ENCODE data around the gene PLA2G7. TPM values are rescaled to one million over a fixed set of nuclear protein-coding genes. Genes with fewer than 3 reads are reported as not detected.
"Not testable (repeated sequence)": the region's sequence is repeated elsewhere in the genome, so short reads cannot be mapped to it uniquely, and the experiment has no call there.

The PLA2G7 gene
- not detected for total RNA-seq

GRCh38 chr6:46734867-46735719 lies at the start of gene PLA2G7:
Gene PLA2G7, minus strand, starts transcription at chr6:46735375. Its CDS starts 12,484 bp downstream, at chr6:46722891.
- no peak within 1 kb of the TSS for H3K4me3 Mint-ChIP-seq
- CTCF ChIA-PET = no interaction called here

GRCh38 chr6:46784535-46784934 lies 49.4 kb upstream of the PLA2G7 start:
- ATAC-seq (no peak), DNase-seq (no peak)
- Mint-ChIP-seq H3K9me3 (ENCODE audit: low read depth) (no peaks in the 10 kb centered on the region), H3K36me3 (no peaks in the 10 kb centered on the region), H3K27ac (no peak overlapping the region), H3K4me1 (no peaks in the 10 kb centered on the region), H3K27me3 (no peaks in the 10 kb centered on the region), H3K4me3 (no peak overlapping the region)
- CTCF ChIA-PET = no interaction called here

More at GRCh38 chr6:46734867-46735719, at the start of gene PLA2G7:
- Mint-ChIP-seq H3K27me3 (peaks cover 68% of the 10 kb centered on the region), H3K9me3 (ENCODE audit: low read depth) (no peaks in the 10 kb centered on the region), H3K27ac (no peak within 1 kb of the TSS), H3K36me3 (peaks cover 3% of the 10 kb centered on the region), H3K4me1 (peaks cover 3% of the 10 kb centered on the region)
- DNase-seq (no peak), ATAC-seq (no peak)

- no peaks in the 10 kb centered on the region for H3K36me3 Mint-ChIP-seq
- H3K9me3 Mint-ChIP-seq (ENCODE audit: low read depth) = no peaks in the 10 kb centered on the region
- ATAC-seq = no peak
- no peak for DNase-seq
- no peak overlapping the region for H3K27ac Mint-ChIP-seq
- CTCF ChIA-PET = no interaction called here
- H3K27me3 Mint-ChIP-seq = no peaks in the 10 kb centered on the region
- H3K4me1 Mint-ChIP-seq = no peaks in the 10 kb centered on the region
- no peak overlapping the region for H3K4me3 Mint-ChIP-seq
These were observed 46.6 kb upstream of the PLA2G7 start for GRCh38 chr6:46781478-46782378.

- H3K27me3 Mint-ChIP-seq = no peaks in the 10 kb centered on the region
- H3K27ac Mint-ChIP-seq = no peak overlapping the region
- H3K4me3 Mint-ChIP-seq = no peak overlapping the region
- CTCF ChIA-PET = interaction anchor here (0.9 to 1.4 kb wide), 2 partner anchors 10 to 17 kb away, joined by 3 to 5 read pairs; no protein-coding TSS in a partner anchor
- no peak for ATAC-seq
- H3K36me3 Mint-ChIP-seq = no peaks in the 10 kb centered on the region
- DNase-seq = no peak
- H3K9me3 Mint-ChIP-seq (ENCODE audit: low read depth) = no peaks in the 10 kb centered on the region
- no peaks in the 10 kb centered on the region for H3K4me1 Mint-ChIP-seq
These were observed 42.5 kb upstream of the PLA2G7 start for GRCh38 chr6:46777476-46778346.

- CTCF ChIA-PET = no interaction called here
- no peaks in the 10 kb centered on the region for H3K27me3 Mint-ChIP-seq
- no peak for DNase-seq
- H3K27ac Mint-ChIP-seq = no peak overlapping the region
- H3K36me3 Mint-ChIP-seq = no peaks in the 10 kb centered on the region
- H3K4me1 Mint-ChIP-seq = no peaks in the 10 kb centered on the region
- no peak overlapping the region for H3K4me3 Mint-ChIP-seq
- no peak for ATAC-seq
- H3K9me3 Mint-ChIP-seq (ENCODE audit: low read depth) = no peaks in the 10 kb centered on the region
These were observed 41.0 kb upstream of the PLA2G7 start for GRCh38 chr6:46776070-46776712.

- DNase-seq; H3K4me1 Mint-ChIP-seq; H3K27ac Mint-ChIP-seq; H3K36me3 Mint-ChIP-seq; H3K4me3 Mint-ChIP-seq; CTCF ChIA-PET; ATAC-seq; H3K9me3 Mint-ChIP-seq (ENCODE audit: low read depth); H3K27me3 Mint-ChIP-seq: not testable (repeated sequence)
These were observed 39.6 kb upstream of the PLA2G7 start for GRCh38 chr6:46774736-46775135.

- Mint-ChIP-seq H3K4me1 (no peaks in the 10 kb centered on the region), H3K36me3 (no peaks in the 10 kb centered on the region), H3K27me3 (no peaks in the 10 kb centered on the region), H3K4me3 (no peak overlapping the region), H3K27ac (no peak overlapping the region), H3K9me3 (ENCODE audit: low read depth) (no peaks in the 10 kb centered on the region)
- CTCF ChIA-PET = no interaction called here
- DNase-seq = no peak
- ATAC-seq = no peak
These were observed 38.2 kb upstream of the PLA2G7 start for GRCh38 chr6:46773201-46773855.

GRCh38 chr6:46772762-46773161 lies 37.6 kb upstream of the PLA2G7 start:
- no peak for ATAC-seq
- no peak for DNase-seq
- H3K9me3 Mint-ChIP-seq (ENCODE audit: low read depth) = no peaks in the 10 kb centered on the region
- no peaks in the 10 kb centered on the region for H3K4me1 Mint-ChIP-seq
- no peak overlapping the region for H3K27ac Mint-ChIP-seq
- H3K4me3 Mint-ChIP-seq = no peak overlapping the region
- CTCF ChIA-PET = no interaction called here
- H3K36me3 Mint-ChIP-seq = no peaks in the 10 kb centered on the region
- H3K27me3 Mint-ChIP-seq = no peaks in the 10 kb centered on the region

- no peak overlapping the region for H3K27ac Mint-ChIP-seq
- H3K4me1 Mint-ChIP-seq = no peaks in the 10 kb centered on the region
- no peaks in the 10 kb centered on the region for H3K27me3 Mint-ChIP-seq
- CTCF ChIA-PET = no interaction called here
- no peaks in the 10 kb centered on the region for H3K36me3 Mint-ChIP-seq
- H3K9me3 Mint-ChIP-seq (ENCODE audit: low read depth) = no peaks in the 10 kb centered on the region
- ATAC-seq = no peak
- no peak for DNase-seq
- no peak overlapping the region for H3K4me3 Mint-ChIP-seq
These were observed 36.8 kb upstream of the PLA2G7 start for GRCh38 chr6:46772016-46772415.

GRCh38 chr6:46764961-46765360 lies 29.8 kb upstream of the PLA2G7 start:
- no peak overlapping the region for H3K27ac Mint-ChIP-seq
- no peak overlapping the region for H3K4me3 Mint-ChIP-seq
- ATAC-seq = no peak
- H3K27me3 Mint-ChIP-seq = no peaks in the 10 kb centered on the region
- H3K36me3 Mint-ChIP-seq = no peaks in the 10 kb centered on the region
- H3K4me1 Mint-ChIP-seq = no peaks in the 10 kb centered on the region
- CTCF ChIA-PET = no interaction called here
- no peak for DNase-seq
- H3K9me3 Mint-ChIP-seq (ENCODE audit: low read depth) = no peaks in the 10 kb centered on the region

GRCh38 chr6:46764280-46764679 lies 29.1 kb upstream of the PLA2G7 start:
- H3K9me3 Mint-ChIP-seq (ENCODE audit: low read depth); H3K27ac Mint-ChIP-seq; H3K4me1 Mint-ChIP-seq; H3K27me3 Mint-ChIP-seq; H3K36me3 Mint-ChIP-seq; H3K4me3 Mint-ChIP-seq; CTCF ChIA-PET; DNase-seq; ATAC-seq: not testable (repeated sequence)

GRCh38 chr6:46763466-46763865 lies 28.3 kb upstream of the PLA2G7 start:
- Mint-ChIP-seq H3K4me3 (no peak overlapping the region), H3K9me3 (ENCODE audit: low read depth) (no peaks in the 10 kb centered on the region)
- no peak for ATAC-seq

More at GRCh38 chr6:46763466-46763865, 28.3 kb upstream of the PLA2G7 start:
- CTCF ChIA-PET = no interaction called here
- Mint-ChIP-seq H3K27ac (no peak overlapping the region), H3K27me3 (no peaks in the 10 kb centered on the region), H3K4me1 (no peaks in the 10 kb centered on the region), H3K36me3 (no peaks in the 10 kb centered on the region)
- DNase-seq = no peak

All from activated CD8-positive, alpha-beta memory T cell treated with anti-CD3 and anti-CD28 coated beads, Interleukin-2, amount 10 ng/mL, durations not matched to agents 7 days and 5 days (primary cell).